ENCODE measurements around the gene ZNF148. TPM values are rescaled to one million over a fixed set of nuclear protein-coding genes. Genes with fewer than 3 reads are reported as not detected.

Gene ZNF148
- total RNA-seq, 2 experiments from 2014 or later: 20.3 to 22.2 TPM

DNA sequence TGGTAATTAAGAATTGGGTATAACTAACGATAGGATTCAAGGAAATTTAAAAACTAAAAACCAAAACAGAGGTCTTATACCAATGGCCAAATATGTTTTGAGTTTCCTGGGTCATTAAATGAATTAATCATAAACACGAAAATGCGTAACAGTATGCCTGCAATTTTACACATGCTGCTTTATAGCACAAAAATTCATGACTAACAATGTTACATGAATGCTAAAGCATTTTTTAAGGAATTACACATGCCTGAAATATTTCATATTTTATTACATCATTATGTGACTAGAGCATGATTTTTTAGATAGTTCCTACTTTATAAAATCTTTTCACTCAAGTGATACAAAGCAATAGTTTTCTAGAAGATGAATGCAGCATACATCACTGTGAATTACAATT is 74.7 kb downstream of the ZNF148 start:
- intact Hi-C loops (cut with micrococcal nuclease): no loop called here
- CTCF ChIA-PET: no interaction called here
- Mint-ChIP-seq H3K9me3 (no peaks in the 10 kb centered on the region), H3K27me3 (ENCODE audit: low read depth) (no peaks in the 10 kb centered on the region), H3K4me1 (ENCODE audit: low read depth) (peaks cover 28% of the 10 kb centered on the region), H3K36me3 (ENCODE audit: low read depth) (peaks cover 10% of the 10 kb centered on the region), H3K4me3 (no peak overlapping the region), H3K27ac (no peak overlapping the region)
- no peak for DNase-seq

DNA sequence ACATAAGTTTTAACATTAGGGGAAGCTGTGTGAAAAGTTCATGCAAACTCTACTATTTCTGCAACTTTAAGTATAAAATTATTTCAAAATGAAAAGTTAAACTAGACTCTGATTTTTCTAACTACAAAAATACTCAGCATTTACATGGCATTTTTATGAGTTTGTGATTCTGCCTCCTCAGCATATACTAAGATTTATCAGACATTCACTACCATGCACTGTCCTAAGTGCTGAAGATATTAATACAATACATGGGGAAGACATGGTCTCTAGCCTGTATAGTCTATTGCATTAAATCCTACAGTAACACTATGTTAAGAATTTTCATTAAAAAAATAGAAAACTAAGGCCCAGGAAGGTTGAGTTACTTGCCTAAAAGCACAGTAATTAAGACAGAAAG is 80.7 kb downstream of the ZNF148 start:
- H3K9me3 Mint-ChIP-seq: no peaks in the 10 kb centered on the region
- intact Hi-C loops (cut with micrococcal nuclease): no loop called here
- CTCF ChIA-PET: no interaction called here

DNA sequence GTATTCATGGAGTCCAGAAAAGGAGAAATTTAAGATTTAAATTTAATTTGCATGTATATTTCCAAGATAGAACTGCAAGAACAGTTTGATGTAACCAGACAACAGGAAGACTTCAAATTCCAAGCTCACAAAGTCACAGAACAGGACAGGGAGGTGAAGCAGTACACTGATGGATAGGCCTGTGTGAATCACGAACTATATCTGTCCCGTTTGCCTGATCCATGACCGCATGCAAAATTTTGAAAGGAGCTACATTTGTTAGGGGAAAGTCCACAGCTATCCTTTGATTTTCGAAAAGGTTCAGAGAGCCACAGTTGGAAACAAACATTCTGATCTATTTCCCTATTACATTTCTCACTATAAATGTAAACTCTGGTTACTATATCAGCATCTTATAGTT is 83.1 kb downstream of the ZNF148 start:
- intact Hi-C loops (cut with micrococcal nuclease): no loop called here
- CTCF ChIA-PET: interaction anchor here (0.6 to 1.2 kb wide), 2 partner anchors 61 to 298 kb away, joined by 3 read pairs; no protein-coding TSS in a partner anchor
- no peak for DNase-seq
- H3K27ac Mint-ChIP-seq: no peak overlapping the region
- H3K9me3 Mint-ChIP-seq: no peaks in the 10 kb centered on the region
- H3K36me3 Mint-ChIP-seq (ENCODE audit: low read depth): peaks cover 13% of the 10 kb centered on the region
- H3K4me1 Mint-ChIP-seq (ENCODE audit: low read depth): peaks cover 31% of the 10 kb centered on the region
- no peak overlapping the region for H3K4me3 Mint-ChIP-seq
- H3K27me3 Mint-ChIP-seq (ENCODE audit: low read depth): no peaks in the 10 kb centered on the region

More for the DNA sequence above, 80.7 kb downstream of the ZNF148 start:
- no peak overlapping the region for H3K27ac Mint-ChIP-seq
- H3K4me1 Mint-ChIP-seq (ENCODE audit: low read depth): peaks cover 37% of the 10 kb centered on the region
- no peak for DNase-seq
- no peaks in the 10 kb centered on the region for H3K27me3 Mint-ChIP-seq (ENCODE audit: low read depth)
- peaks cover 8% of the 10 kb centered on the region for H3K36me3 Mint-ChIP-seq (ENCODE audit: low read depth)
- no peak overlapping the region for H3K4me3 Mint-ChIP-seq

- peaks cover 29% of the 10 kb centered on the region for H3K4me1 Mint-ChIP-seq (ENCODE audit: low read depth)
- DNase-seq: no peak
- no peak overlapping the region for H3K4me3 Mint-ChIP-seq
- H3K9me3 Mint-ChIP-seq: no peaks in the 10 kb centered on the region
- no peaks in the 10 kb centered on the region for H3K27me3 Mint-ChIP-seq (ENCODE audit: low read depth)
- peaks cover 15% of the 10 kb centered on the region for H3K36me3 Mint-ChIP-seq (ENCODE audit: low read depth)
- CTCF ChIA-PET: interaction anchor here (0.6 kb wide), 1 partner anchor 162 kb away, joined by 3 read pairs; no protein-coding TSS in a partner anchor
- no peak overlapping the region for H3K27ac Mint-ChIP-seq
- intact Hi-C loops (cut with micrococcal nuclease): no loop called here
Measured at GRCh38 chr3:125289429-125289981, 85.6 kb downstream of the ZNF148 start.

GRCh38 chr3:125287248-125287647 is 87.9 kb downstream of the ZNF148 start:
- Mint-ChIP-seq H3K27me3 (ENCODE audit: low read depth) (no peaks in the 10 kb centered on the region), H3K9me3 (no peaks in the 10 kb centered on the region), H3K36me3 (ENCODE audit: low read depth) (peaks cover 12% of the 10 kb centered on the region), H3K27ac (no peak overlapping the region), H3K4me3 (no peak overlapping the region), H3K4me1 (ENCODE audit: low read depth) (peaks cover 26% of the 10 kb centered on the region)
- DNase-seq: no peak
- CTCF ChIA-PET: no interaction called here
- intact Hi-C loops (cut with micrococcal nuclease): no loop called here

DNA sequence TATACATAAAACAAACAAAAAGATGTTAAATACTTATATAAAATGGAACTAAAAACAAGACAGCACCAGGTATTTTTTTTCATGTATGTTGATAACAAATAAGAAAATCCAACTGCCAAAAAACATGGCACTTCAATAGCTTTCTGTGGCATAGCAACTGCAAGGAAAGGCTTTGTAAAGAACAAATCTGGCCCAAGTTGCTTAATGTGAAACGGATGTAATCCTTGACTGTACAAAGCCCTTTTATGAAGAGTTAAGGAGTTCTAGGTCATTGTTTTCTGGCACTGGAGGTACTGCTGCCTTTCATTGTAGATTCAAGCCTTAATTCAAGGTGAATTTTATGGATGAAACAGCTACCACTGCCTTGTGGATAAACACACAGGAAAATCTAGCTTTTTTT is 93.7 kb downstream of the ZNF148 start:
- Mint-ChIP-seq H3K36me3 (ENCODE audit: low read depth) (peaks cover 8% of the 10 kb centered on the region), H3K4me3 (no peak overlapping the region), H3K4me1 (ENCODE audit: low read depth) (peaks cover 5% of the 10 kb centered on the region), H3K27me3 (ENCODE audit: low read depth) (no peaks in the 10 kb centered on the region), H3K9me3 (no peaks in the 10 kb centered on the region), H3K27ac (no peak overlapping the region)
- intact Hi-C loops (cut with micrococcal nuclease): no loop called here
- DNase-seq: no peak
- CTCF ChIA-PET: interaction anchor here (0.6 kb wide), 1 partner anchor 89 kb away, joined by 3 read pairs; no protein-coding TSS in a partner anchor

GRCh38 chr3:125280668-125281361 is 94.3 kb downstream of the ZNF148 start:
- Mint-ChIP-seq H3K27me3 (ENCODE audit: low read depth) (no peaks in the 10 kb centered on the region), H3K27ac (no peak overlapping the region), H3K4me3 (no peak overlapping the region), H3K9me3 (no peaks in the 10 kb centered on the region), H3K36me3 (ENCODE audit: low read depth) (peaks cover 5% of the 10 kb centered on the region), H3K4me1 (ENCODE audit: low read depth) (peaks cover 5% of the 10 kb centered on the region)
- CTCF ChIA-PET: no interaction called here
- intact Hi-C loops (cut with micrococcal nuclease): no loop called here
- no peak for DNase-seq

GRCh38 chr3:125278155-125278554 is 97.0 kb downstream of the ZNF148 start:
- CTCF ChIA-PET: no interaction called here
- Mint-ChIP-seq H3K4me1 (ENCODE audit: low read depth) (peaks cover 3% of the 10 kb centered on the region), H3K9me3 (no peaks in the 10 kb centered on the region), H3K27me3 (ENCODE audit: low read depth) (no peaks in the 10 kb centered on the region), H3K36me3 (ENCODE audit: low read depth) (peaks cover 9% of the 10 kb centered on the region), H3K27ac (no peak overlapping the region), H3K4me3 (no peak overlapping the region)
- no peak for DNase-seq
- intact Hi-C loops (cut with micrococcal nuclease): no loop called here

- DNase-seq: no peak
- H3K4me1 Mint-ChIP-seq (ENCODE audit: low read depth): peaks cover 12% of the 10 kb centered on the region
- CTCF ChIA-PET: no interaction called here
- peaks cover 30% of the 10 kb centered on the region for H3K36me3 Mint-ChIP-seq (ENCODE audit: low read depth)
- intact Hi-C loops (cut with micrococcal nuclease): no loop called here
- H3K4me3 Mint-ChIP-seq: no peak overlapping the region
- H3K27me3 Mint-ChIP-seq (ENCODE audit: low read depth): no peaks in the 10 kb centered on the region
- H3K27ac Mint-ChIP-seq: no peak overlapping the region
- H3K9me3 Mint-ChIP-seq: no peaks in the 10 kb centered on the region
Measured at GRCh38 chr3:125271127-125271526, 104.0 kb downstream of the ZNF148 start.

- no peaks in the 10 kb centered on the region for H3K9me3 Mint-ChIP-seq
- no peak overlapping the region for H3K4me3 Mint-ChIP-seq
- H3K27ac Mint-ChIP-seq: no peak overlapping the region
- peaks cover 28% of the 10 kb centered on the region for H3K36me3 Mint-ChIP-seq (ENCODE audit: low read depth)
- intact Hi-C loops (cut with micrococcal nuclease): no loop called here
- DNase-seq: no peak
- H3K27me3 Mint-ChIP-seq (ENCODE audit: low read depth): no peaks in the 10 kb centered on the region
- CTCF ChIA-PET: no interaction called here
- H3K4me1 Mint-ChIP-seq (ENCODE audit: low read depth): peaks cover 13% of the 10 kb centered on the region
Measured at GRCh38 chr3:125267460-125267859, 107.7 kb downstream of the ZNF148 start.

- CTCF ChIA-PET: no interaction called here
- H3K36me3 Mint-ChIP-seq (ENCODE audit: low read depth): peaks cover 27% of the 10 kb centered on the region
Measured at GRCh38 chr3:125266971-125267370, 108.2 kb downstream of the ZNF148 start.

GRCh38 chr3:125262161-125262560 is 113.0 kb downstream of the ZNF148 start:
- CTCF ChIA-PET: interaction anchor here (0.7 to 1.2 kb wide), 3 partner anchors 179 to 259 kb away, joined by 3 to 4 read pairs (median 3); no protein-coding TSS in a partner anchor
- Mint-ChIP-seq H3K36me3 (ENCODE audit: low read depth) (peaks cover 21% of the 10 kb centered on the region), H3K9me3 (peaks cover 4% of the 10 kb centered on the region), H3K4me3 (no peak overlapping the region), H3K4me1 (ENCODE audit: low read depth) (peaks cover 14% of the 10 kb centered on the region), H3K27ac (no peak overlapping the region), H3K27me3 (ENCODE audit: low read depth) (no peaks in the 10 kb centered on the region)
- no peak for DNase-seq
- intact Hi-C loops (cut with micrococcal nuclease): no loop called here

More at GRCh38 chr3:125266971-125267370, 108.2 kb downstream of the ZNF148 start:
- intact Hi-C loops (cut with micrococcal nuclease): no loop called here
- Mint-ChIP-seq H3K9me3 (no peaks in the 10 kb centered on the region), H3K27me3 (ENCODE audit: low read depth) (no peaks in the 10 kb centered on the region), H3K27ac (no peak overlapping the region), H3K4me3 (no peak overlapping the region), H3K4me1 (ENCODE audit: low read depth) (peaks cover 13% of the 10 kb centered on the region)
- DNase-seq: no peak

GRCh38 chr3:125261031-125261430 is 114.1 kb downstream of the ZNF148 start:
- intact Hi-C loops (cut with micrococcal nuclease): no loop called here
- H3K4me1 Mint-ChIP-seq (ENCODE audit: low read depth): peaks cover 4% of the 10 kb centered on the region
- H3K4me3 Mint-ChIP-seq: no peak overlapping the region
- H3K36me3 Mint-ChIP-seq (ENCODE audit: low read depth): peaks cover 17% of the 10 kb centered on the region
- no peak overlapping the region for H3K27ac Mint-ChIP-seq
- CTCF ChIA-PET: no interaction called here
- no peaks in the 10 kb centered on the region for H3K27me3 Mint-ChIP-seq (ENCODE audit: low read depth)
- DNase-seq: no peak
- H3K9me3 Mint-ChIP-seq: peaks cover 9% of the 10 kb centered on the region
